Glutamatergic neuron (in vitro differentiated cells): ENCODE results near the gene TRIM62. TPM values are rescaled to one million over a fixed set of nuclear protein-coding genes. Genes with fewer than 3 reads are reported as not detected.
"Not testable (repeated sequence)": the region's sequence is repeated elsewhere in the genome, so short reads cannot be mapped to it uniquely, and the experiment has no call there.

Experiments used
- DNase-seq: peaks from one replicate; pipeline ENCODE4 v3.0.0; 2022
- H3K27ac Mint-ChIP-seq: one replicate; pipeline ENCODE4 v1.8.0; 2020; ENCODE audit warnings: mild to moderate bottlenecking, mixed read lengths, inconsistent platforms; ENCODE audit not compliant: unreplicated experiment
- H3K27me3 Mint-ChIP-seq: one replicate; pipeline ENCODE4 v1.8.0; 2020; ENCODE audit warnings: mild to moderate bottlenecking, moderate library complexity, mixed read lengths, inconsistent platforms; ENCODE audit not compliant: unreplicated experiment
- H3K36me3 Mint-ChIP-seq: one replicate; pipeline ENCODE4 v1.8.0; 2020; ENCODE audit warnings: mild to moderate bottlenecking, mixed read lengths, inconsistent platforms; ENCODE audit not compliant: unreplicated experiment
- H3K4me1 Mint-ChIP-seq: one replicate; pipeline ENCODE4 v1.8.0; 2020; ENCODE audit warnings: mild to moderate bottlenecking, low read depth, mixed read lengths, inconsistent platforms; ENCODE audit not compliant: unreplicated experiment
- H3K4me3 Mint-ChIP-seq: one replicate; pipeline ENCODE4 v1.8.0; 2020; ENCODE audit warnings: mild to moderate bottlenecking, mixed read lengths, inconsistent platforms; ENCODE audit not compliant: unreplicated experiment
- H3K9me3 Mint-ChIP-seq: one replicate; pipeline ENCODE4 v1.8.0; 2020; ENCODE audit warnings: mild to moderate bottlenecking, moderate library complexity, mixed read lengths, inconsistent platforms; ENCODE audit not compliant: unreplicated experiment
- total RNA-seq: library from RNA; stranded (reverse); fragmentation: NEBNext Ultra II Directional; extraction: Animal tissue kit (Norgen Biotek cat#: 25700); gene quantifications from one replicate; pipeline ENCODE4 v1.2.1, GENCODE V29; 2021; ENCODE audit not compliant: unreplicated experiment
- TF ChIP-seq, protein P1 (sequence below): fragments of 200-600 bp; sonication (generic); IDR thresholded peaks from one replicate; pipeline ENCODE4 v1.5.0; 2021; ENCODE audit not compliant: partially characterized antibody, unreplicated experiment

Gene TRIM62
- total RNA-seq, 1 donor from 2014 or later = 95.7 TPM

DNA sequence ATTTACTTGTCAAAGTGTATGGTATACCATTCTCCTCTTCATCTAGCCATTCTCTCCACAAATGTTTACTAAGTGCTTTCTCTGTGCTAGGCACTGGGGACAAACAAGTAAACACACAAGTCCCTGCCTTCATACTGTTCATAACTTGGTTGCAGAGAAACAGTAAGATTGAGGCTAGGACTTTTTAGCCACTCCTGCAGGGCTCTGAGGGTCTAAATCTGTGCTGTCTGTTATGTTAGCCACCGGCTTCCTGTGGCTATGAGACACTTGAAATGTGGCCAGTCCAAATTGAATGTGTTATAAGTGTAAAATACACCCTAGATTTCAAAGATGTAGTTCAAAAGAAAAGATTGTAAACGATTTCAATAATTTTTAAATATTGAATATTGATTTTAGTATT, 50.7 kb downstream of the TRIM62 start:
- no peak for DNase-seq
- H3K4me3 Mint-ChIP-seq = no peak overlapping the region
- H3K36me3 Mint-ChIP-seq = no peaks in the 10 kb centered on the region
- H3K4me1 Mint-ChIP-seq = peaks cover 7% of the 10 kb centered on the region
- peaks cover 1% of the 10 kb centered on the region for H3K9me3 Mint-ChIP-seq
- TF ChIP-seq, protein P1, sequence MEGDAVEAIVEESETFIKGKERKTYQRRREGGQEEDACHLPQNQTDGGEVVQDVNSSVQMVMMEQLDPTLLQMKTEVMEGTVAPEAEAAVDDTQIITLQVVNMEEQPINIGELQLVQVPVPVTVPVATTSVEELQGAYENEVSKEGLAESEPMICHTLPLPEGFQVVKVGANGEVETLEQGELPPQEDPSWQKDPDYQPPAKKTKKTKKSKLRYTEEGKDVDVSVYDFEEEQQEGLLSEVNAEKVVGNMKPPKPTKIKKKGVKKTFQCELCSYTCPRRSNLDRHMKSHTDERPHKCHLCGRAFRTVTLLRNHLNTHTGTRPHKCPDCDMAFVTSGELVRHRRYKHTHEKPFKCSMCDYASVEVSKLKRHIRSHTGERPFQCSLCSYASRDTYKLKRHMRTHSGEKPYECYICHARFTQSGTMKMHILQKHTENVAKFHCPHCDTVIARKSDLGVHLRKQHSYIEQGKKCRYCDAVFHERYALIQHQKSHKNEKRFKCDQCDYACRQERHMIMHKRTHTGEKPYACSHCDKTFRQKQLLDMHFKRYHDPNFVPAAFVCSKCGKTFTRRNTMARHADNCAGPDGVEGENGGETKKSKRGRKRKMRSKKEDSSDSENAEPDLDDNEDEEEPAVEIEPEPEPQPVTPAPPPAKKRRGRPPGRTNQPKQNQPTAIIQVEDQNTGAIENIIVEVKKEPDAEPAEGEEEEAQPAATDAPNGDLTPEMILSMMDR = no peak
- H3K27ac Mint-ChIP-seq = no peak overlapping the region
- peaks cover 5% of the 10 kb centered on the region for H3K27me3 Mint-ChIP-seq

DNA sequence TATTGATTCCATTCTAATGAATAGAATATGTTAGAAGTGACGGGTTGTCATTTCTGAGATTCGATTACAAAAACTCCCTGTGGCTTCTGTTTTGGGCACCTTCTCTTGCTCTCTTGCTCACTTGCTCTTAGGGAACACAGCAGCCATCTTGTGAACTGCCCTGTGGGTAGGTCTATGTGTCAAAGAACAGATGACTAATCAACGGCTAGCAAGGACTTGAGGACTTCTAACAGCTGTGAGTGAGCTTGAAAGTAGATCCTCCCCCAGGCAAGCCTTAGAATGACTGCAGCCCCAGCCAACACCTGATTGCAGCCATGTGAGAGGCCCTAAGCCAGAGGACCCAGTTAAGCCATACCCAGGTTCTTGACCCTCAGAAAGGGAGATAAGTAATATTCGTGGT, 51.5 kb downstream of the TRIM62 start:
- H3K36me3 Mint-ChIP-seq = no peaks in the 10 kb centered on the region
- no peak overlapping the region for H3K27ac Mint-ChIP-seq
- TF ChIP-seq, protein P1 = no peak

DNA sequence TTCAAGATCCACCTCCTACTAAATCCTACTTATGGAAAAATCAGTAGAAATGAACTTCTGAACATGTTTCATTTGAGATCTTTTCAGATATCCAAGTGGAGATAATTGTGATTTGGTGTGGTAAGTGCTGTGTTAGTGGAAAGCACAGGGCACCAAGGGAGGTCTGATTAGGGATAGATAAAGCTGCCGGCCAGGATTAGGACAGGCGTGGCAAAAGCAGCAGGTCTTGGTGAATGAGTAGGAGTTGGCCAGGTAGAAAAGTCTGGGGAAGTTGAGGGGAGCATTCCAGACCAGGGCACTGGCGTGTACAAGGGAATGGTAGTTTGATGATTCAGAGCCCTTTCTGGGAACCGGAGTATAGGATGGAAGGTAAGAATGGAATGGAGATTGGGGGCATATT, 53.1 kb downstream of the TRIM62 start:
- Mint-ChIP-seq H3K36me3 (no peaks in the 10 kb centered on the region), H3K4me3 (no peak overlapping the region), H3K4me1 (peaks cover 7% of the 10 kb centered on the region), H3K27ac (no peak overlapping the region), H3K27me3 (peaks cover 4% of the 10 kb centered on the region), H3K9me3 (no peaks in the 10 kb centered on the region)
- TF ChIP-seq, protein P1 = no peak
- DNase-seq = no peak

More for the DNA sequence above, 51.5 kb downstream of the TRIM62 start:
- no peak for DNase-seq
- H3K4me3 Mint-ChIP-seq = no peak overlapping the region
- H3K27me3 Mint-ChIP-seq = peaks cover 4% of the 10 kb centered on the region
- H3K4me1 Mint-ChIP-seq = peaks cover 7% of the 10 kb centered on the region
- no peaks in the 10 kb centered on the region for H3K9me3 Mint-ChIP-seq

DNA sequence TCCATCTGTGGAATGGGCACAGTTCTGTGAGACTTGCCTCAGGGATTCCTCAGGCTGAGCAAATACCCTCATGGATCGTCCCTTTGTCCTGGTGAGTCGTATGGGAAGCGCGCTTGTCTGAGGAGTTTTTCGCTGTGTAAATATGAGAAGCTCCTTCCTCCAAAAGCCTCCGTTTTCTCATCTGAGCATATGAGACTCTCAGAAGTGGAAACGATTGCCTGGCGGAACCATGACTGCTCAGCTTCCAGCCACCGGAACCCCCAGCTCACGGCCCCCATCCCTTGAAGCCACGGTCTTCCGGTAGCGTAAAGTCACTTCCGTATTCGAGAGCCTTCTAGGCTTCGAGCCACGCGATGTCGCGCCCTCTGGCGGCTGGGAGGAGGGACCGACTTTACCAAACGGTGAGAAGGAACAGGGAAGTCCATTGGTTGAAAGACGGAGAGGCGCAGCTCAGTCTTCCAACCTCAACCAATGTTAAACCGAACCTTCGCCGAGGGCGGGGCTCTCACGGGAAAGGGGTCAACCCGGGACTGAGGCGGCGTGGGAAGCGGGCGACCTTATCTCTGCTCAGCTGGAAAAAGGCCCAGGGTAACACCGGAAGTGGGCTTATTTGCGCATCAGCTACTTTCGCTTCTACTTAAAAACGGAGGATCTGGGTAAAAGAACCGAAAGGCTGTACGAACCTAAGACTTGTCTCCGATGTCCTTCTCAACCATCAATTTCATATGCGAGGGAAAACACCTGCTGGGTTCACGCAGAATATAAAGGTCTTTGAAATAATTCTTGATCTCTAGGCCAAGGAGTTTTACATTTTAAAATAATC, 54.6 kb downstream of the TRIM62 start:
- peak overlapping the region; percentile 55 for H3K27ac Mint-ChIP-seq
- H3K36me3 Mint-ChIP-seq = no peaks in the 10 kb centered on the region
- DNase-seq = peak; percentile 93
- no peaks in the 10 kb centered on the region for H3K9me3 Mint-ChIP-seq
- peaks cover 9% of the 10 kb centered on the region for H3K4me1 Mint-ChIP-seq
- peak overlapping the region; percentile 91 for H3K4me3 Mint-ChIP-seq
- peaks cover 6% of the 10 kb centered on the region for H3K27me3 Mint-ChIP-seq
- TF ChIP-seq, protein P1 = peak; percentile 68

DNA sequence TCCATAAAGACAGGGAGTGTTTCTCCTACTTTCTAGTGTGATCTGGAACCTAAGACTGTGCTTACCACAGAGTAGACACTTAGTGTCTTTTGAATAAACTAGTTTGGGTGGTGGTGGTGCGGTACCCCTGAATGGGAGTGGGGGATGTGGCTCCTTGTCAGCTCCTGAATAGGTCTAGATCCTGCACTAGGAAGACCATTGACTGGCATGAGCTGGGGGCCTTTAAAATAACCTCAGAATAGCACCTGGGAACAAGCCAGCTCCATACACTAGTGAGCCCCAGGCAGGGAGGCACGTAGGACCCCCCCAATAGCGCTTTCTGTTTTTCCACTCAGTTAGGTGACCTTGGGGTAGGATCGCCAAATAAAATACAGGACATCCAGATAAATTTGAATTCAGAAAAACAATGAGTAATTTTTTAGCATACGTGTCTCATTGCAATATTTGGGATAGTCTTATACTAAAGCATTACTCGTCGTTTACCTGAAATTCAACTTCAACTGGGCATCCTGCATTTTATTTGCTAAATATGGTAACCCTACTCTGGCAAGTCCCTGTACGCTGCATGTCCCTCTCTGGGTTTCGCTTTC, 55.3 kb downstream of the TRIM62 start:
- Mint-ChIP-seq H3K4me1 (peaks cover 6% of the 10 kb centered on the region), H3K36me3 (no peaks in the 10 kb centered on the region), H3K27me3 (peaks cover 6% of the 10 kb centered on the region), H3K9me3 (no peaks in the 10 kb centered on the region), H3K27ac (peak overlapping the region; percentile 55), H3K4me3 (peak overlapping the region; percentile 91)
- TF ChIP-seq, protein P1 = no peak
- no peak for DNase-seq

DNA sequence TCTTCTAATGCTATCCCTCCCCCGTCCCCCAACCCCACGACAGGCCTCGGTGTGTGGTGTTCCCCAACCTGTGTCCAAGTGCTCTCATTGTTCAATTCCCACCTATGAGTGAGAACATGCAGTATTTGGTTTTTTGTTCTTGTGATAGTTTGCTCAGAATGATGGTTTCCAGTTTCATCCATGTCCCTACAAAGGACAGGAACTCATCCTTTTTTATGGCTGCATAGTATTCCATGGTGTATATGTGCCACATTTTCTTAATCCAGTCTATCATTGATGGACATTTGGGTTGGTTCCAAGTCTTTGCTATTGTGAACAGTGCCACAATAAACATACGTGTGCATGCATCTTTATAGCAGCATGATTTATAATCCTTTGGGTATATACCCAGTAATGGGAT, 57.2 kb downstream of the TRIM62 start:
- H3K4me1 Mint-ChIP-seq, H3K9me3 Mint-ChIP-seq, H3K4me3 Mint-ChIP-seq, H3K27ac Mint-ChIP-seq, H3K36me3 Mint-ChIP-seq, DNase-seq, H3K27me3 Mint-ChIP-seq: not testable (repeated sequence)
